Subcutaneous adipose tissue (tissue), 4 donors: ENCODE measurements around the gene NLGN1. TPM values are rescaled to one million over a fixed set of nuclear protein-coding genes. Genes with fewer than 3 reads are reported as not detected.

Experiments
- total RNA-seq, 4 donors: library from RNA; depleted of rRNA; stranded (reverse); fragments of >200 nt; gene quantifications; one replicate each; pipeline ENCODE4 v1.1.0, GENCODE V29; 2016
- TF ChIP-seq, protein P1 (sequence below): fragments of 450-650 bp; IDR thresholded peaks from one replicate; pipeline ENCODE4 v1.5.1; 2016; ENCODE audit warnings: low read depth, mild to moderate bottlenecking, control low read depth, antibody characterized with exemption, moderate library complexity

The NLGN1 gene
- total RNA-seq, 4 donors from 2014 or later = 5.1 to 16.5 (median 7.9) TPM

DNA sequence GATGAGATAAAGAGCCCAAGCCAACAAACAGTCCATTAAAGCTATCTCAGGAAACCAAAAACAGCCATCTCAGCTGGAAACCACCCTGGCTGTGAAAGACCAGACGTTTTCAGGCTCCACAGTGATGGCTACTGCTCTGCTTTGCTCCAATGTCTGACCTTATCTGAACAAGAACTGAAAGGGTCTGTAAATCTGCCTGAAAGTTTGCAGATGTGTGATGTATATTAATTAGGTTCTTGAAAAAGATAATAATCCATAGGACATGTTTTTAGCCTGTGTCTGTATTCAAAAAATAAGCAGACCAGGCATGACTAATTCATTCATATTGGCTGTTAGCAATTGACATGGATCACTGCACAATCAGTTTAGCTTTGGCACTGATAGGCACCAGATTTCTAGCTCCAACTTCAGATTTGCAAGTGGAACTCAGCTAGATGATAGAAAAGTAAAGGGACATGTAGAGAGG lies 850.2 kb downstream of the NLGN1 start:
- TF ChIP-seq, protein P1, sequence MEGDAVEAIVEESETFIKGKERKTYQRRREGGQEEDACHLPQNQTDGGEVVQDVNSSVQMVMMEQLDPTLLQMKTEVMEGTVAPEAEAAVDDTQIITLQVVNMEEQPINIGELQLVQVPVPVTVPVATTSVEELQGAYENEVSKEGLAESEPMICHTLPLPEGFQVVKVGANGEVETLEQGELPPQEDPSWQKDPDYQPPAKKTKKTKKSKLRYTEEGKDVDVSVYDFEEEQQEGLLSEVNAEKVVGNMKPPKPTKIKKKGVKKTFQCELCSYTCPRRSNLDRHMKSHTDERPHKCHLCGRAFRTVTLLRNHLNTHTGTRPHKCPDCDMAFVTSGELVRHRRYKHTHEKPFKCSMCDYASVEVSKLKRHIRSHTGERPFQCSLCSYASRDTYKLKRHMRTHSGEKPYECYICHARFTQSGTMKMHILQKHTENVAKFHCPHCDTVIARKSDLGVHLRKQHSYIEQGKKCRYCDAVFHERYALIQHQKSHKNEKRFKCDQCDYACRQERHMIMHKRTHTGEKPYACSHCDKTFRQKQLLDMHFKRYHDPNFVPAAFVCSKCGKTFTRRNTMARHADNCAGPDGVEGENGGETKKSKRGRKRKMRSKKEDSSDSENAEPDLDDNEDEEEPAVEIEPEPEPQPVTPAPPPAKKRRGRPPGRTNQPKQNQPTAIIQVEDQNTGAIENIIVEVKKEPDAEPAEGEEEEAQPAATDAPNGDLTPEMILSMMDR = no peak

DNA sequence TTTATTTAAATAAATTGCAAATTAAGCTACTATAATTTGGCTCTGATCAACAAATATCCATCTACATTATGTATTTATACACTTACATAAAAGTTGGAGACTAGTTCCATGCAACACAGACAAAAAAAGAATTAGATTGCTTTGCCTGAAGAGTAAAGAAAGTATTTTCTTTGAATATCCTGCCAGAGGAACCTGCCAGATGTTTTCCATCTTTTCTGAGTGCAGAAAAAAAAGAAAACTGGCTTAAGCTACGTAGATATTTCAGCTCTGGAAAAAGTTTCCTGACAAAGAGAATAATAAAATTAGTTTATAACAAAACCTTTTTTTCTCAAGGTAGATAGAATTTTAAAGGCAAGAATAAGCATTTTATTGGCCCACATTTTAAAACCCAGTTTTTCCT lies 854.1 kb downstream of the NLGN1 start:
- TF ChIP-seq, protein P1 = no peak

DNA sequence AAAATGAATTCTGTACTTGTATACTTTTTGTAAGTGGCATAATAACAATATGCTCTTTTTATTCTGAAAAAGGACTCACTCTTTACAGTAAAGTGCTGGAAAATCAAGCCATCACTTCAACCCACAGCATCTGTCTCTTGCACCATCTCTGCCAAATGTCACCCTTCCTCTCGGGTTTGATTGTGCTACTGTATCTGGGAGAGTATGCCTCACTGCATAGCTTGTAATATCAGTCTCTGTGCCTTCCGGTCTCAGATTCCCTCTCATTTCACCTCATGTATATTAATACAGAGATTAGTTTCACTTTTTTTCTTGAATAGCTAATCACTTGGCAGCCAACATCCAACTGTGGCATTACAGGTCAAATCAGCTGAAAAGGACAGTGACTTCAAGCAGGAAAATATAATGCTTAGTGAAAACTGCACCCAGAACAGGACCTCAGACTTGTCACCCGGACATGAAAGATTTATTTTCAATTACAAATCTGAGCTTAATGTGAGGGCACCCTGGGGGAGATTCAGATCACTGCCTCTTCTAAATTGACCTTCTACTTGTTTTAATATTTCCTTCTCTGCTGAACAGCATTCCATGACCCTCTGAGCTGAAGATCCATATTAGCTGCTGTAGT lies 855.8 kb downstream of the NLGN1 start:
- TF ChIP-seq, protein P1 = no peak

DNA sequence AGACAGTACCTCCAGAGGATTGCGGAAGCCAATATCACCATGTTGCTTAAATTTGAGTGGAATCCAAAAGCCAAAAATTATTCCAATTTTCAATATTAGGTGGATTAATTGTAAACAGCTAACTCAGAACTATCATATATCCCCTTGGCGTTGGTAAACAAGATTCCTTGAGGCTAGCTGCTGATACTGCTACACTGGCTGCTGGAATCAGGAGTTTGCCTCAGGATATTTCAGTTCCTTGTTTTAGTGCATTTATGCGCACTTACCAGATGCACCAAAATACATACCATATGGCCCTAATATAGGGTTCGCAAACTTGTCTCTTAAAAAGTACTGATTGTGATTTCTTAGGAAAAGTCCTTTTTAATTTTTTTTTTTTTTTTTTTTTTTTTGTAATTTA lies 856.4 kb downstream of the NLGN1 start:
- TF ChIP-seq, protein P1 = no peak

DNA sequence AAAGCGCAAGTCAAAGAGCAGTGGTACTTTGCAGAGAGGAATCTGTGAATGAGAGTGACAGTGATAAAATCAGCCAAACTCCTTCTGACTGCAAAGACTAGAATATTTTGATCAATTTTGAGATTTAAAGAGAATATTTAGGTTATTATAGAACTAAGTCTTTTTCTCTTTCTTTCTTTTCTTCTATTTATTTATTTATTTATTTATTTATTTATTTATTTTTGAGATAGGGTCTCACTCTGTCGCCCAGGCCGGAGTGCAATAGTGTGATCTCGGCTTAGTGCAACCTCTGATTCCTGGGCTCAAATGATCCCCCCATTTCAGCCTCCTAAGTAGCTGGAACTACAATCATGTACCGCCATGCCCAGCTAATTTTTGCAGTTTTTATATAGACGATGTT lies 857.9 kb downstream of the NLGN1 start:
- TF ChIP-seq, protein P1 = no peak

DNA sequence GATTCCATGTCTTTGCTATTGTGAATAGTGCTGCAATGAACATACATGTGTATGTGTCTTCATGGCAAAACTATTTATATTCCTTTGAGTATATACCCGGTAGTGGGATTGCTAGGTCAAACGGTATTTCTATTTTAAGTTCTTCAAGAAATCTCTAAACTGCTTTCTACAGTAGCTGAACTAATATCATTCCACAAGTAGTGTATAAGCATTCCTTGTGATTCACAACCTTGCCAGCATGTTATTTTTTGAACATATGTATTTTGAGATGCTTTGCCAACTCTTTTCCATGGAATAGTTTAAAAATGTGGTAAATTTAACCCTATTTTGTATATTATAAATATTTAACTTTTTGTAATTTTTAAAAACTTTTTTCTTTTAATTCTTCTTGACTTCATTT lies 868.9 kb downstream of the NLGN1 start:
- TF ChIP-seq, protein P1 = no peak

DNA sequence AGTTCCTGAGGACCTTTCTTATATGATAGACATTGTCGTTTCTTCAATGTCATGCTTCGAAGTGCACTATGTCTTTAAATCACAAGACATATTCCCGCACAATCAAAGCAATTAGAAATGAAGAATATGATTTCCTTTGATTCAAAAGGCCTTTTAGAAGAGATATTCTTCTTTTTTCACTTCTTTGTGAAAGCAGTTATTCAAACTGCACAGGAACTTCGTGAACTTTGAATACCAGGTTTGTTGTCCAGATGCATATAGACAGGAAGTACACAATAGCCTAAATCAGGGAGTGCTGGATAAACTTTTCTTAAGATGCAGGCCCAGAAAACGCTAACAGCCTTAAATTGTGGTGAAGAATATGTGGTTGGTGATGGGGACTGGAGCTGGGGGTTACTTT lies 870.5 kb downstream of the NLGN1 start:
- TF ChIP-seq, protein P1 = no peak
